Right renal pelvis (tissue), 4 donors: ENCODE data around the gene SPAG8. TPM values are rescaled to one million over a fixed set of nuclear protein-coding genes. Genes with fewer than 3 reads are reported as not detected.

ENCODE experiments used
- DNase-seq, 4 donors: peaks; one replicate each; pipeline ENCODE4 v3.0.0-alpha.2; 2013; ENCODE audit warnings: low read depth in 4 of 4, low spot score in 3 of 4, missing footprints in 1 of 4
- polyA plus RNA-seq, 4 donors: library from polyadenylated mRNA; unstranded; fragments of 120-200 nt; gene quantifications; one replicate each; pipeline ENCODE4 v1.2.1, GENCODE V29; 2013; ENCODE audit not compliant: insufficient read length in 4 of 4

Gene SPAG8
- polyA plus RNA-seq, 4 donors = 4.7 to 6.7 (median 5.4) TPM

- DNase-seq = no peak
These were observed 31.0 kb downstream of the SPAG8 start for GRCh38 chr9:35781066-35781465.

GRCh38 chr9:35778496-35778895 is 33.6 kb downstream of the SPAG8 start:
- no peak for DNase-seq

- no peak for DNase-seq
These were observed 36.0 kb downstream of the SPAG8 start for GRCh38 chr9:35776018-35776417.

GRCh38 chr9:35774907-35775635 is 37.0 kb downstream of the SPAG8 start:
- no peak for DNase-seq

GRCh38 chr9:35771943-35772342 is 40.1 kb downstream of the SPAG8 start:
- DNase-seq = no peak

- DNase-seq = no peak
These were observed 40.5 kb downstream of the SPAG8 start for GRCh38 chr9:35771534-35771933.

- no peak for DNase-seq
These were observed 41.0 kb downstream of the SPAG8 start for GRCh38 chr9:35771075-35771433.

- DNase-seq = no peak
These were observed 42.3 kb downstream of the SPAG8 start for GRCh38 chr9:35769763-35770162.

- DNase-seq = no peak
These were observed 44.6 kb downstream of the SPAG8 start for GRCh38 chr9:35767458-35767857.

GRCh38 chr9:35766997-35767396 is 45.1 kb downstream of the SPAG8 start:
- DNase-seq = no peak

GRCh38 chr9:35763803-35764202 is 48.3 kb downstream of the SPAG8 start:
- no peak for DNase-seq

- DNase-seq = no peak
These were observed 48.9 kb downstream of the SPAG8 start for GRCh38 chr9:35763181-35763580.

- DNase-seq = no peak
These were observed 51.4 kb downstream of the SPAG8 start for GRCh38 chr9:35760651-35761050.

- DNase-seq = no peak
These were observed 52.3 kb downstream of the SPAG8 start for GRCh38 chr9:35759795-35760194.

Other genes with a start within 250 kb of the SPAG8 start
- gene TESK1, start 207.0 kb downstream of the SPAG8 start, polyA plus RNA-seq = 10 to 100 TPM; 34.4 to 44.0 (median 38.9) TPM
- 1 to 10 TPM; 2.5 to 3.3 (median 2.7) TPM for gene CD72, start 193.8 kb downstream of the SPAG8 start, polyA plus RNA-seq
- under 1 TPM; 0.28 to 0.43 (median 0.35) TPM for gene SIT1, start 161.3 kb downstream of the SPAG8 start, polyA plus RNA-seq
- gene RMRP, start 154.2 kb downstream of the SPAG8 start, polyA plus RNA-seq = not detected
- gene CCDC107, start 154.0 kb downstream of the SPAG8 start, polyA plus RNA-seq = 10 to 100 TPM; 13.9 to 21.9 (median 17.4) TPM
- gene ARHGEF39, start 147.1 kb downstream of the SPAG8 start, polyA plus RNA-seq = 1 to 10 TPM; 8.8 to 9.9 (median 9.2) TPM
- under 1 TPM in 3 of 4 donors, not detected in 1; 0.20 to 0.61 (median 0.60) TPM for gene CA9, start 138.3 kb downstream of the SPAG8 start, polyA plus RNA-seq
- gene TPM2, start 122.3 kb downstream of the SPAG8 start, polyA plus RNA-seq = 100 to 1,000 TPM; 128 to 170 (median 161) TPM
- gene TLN1, start 80.1 kb downstream of the SPAG8 start, polyA plus RNA-seq = 100 to 1,000 TPM; 125 to 176 (median 153) TPM
- 10 to 100 TPM; 38.2 to 47.9 (median 40.8) TPM for gene CREB3, start 79.6 kb downstream of the SPAG8 start, polyA plus RNA-seq
- 100 to 1,000 TPM in 2 of 4 donors, 10 to 100 TPM in 2; 97.9 to 118 (median 103) TPM for gene GBA2, start 63.0 kb downstream of the SPAG8 start, polyA plus RNA-seq
- gene RGP1, start 63.0 kb downstream of the SPAG8 start, polyA plus RNA-seq = 10 to 100 TPM; 28.2 to 30.4 (median 28.7) TPM
- gene MSMP, start 58.0 kb downstream of the SPAG8 start, polyA plus RNA-seq = 1 to 10 TPM in 1 of 4 donors, not detected in 3; 2.2 TPM
- gene NPR2, start 20.7 kb downstream of the SPAG8 start, polyA plus RNA-seq = 10 to 100 TPM; 24.4 to 28.1 (median 26.0) TPM
- gene HINT2, start 2.8 kb upstream of the SPAG8 start, polyA plus RNA-seq = 10 to 100 TPM; 53.7 to 66.4 (median 60.5) TPM
- under 1 TPM in 3 of 4 donors, not detected in 1; 0.10 to 0.16 (median 0.13) TPM for gene FAM221B, start 16.5 kb upstream of the SPAG8 start, polyA plus RNA-seq
- 10 to 100 TPM; 26.0 to 31.8 (median 30.0) TPM for gene TMEM8B, start 17.0 kb upstream of the SPAG8 start, polyA plus RNA-seq
- under 1 TPM in 1 of 4 donors, not detected in 3; 0.04 TPM for gene OR13J1, start 58.1 kb upstream of the SPAG8 start, polyA plus RNA-seq
- gene HRCT1, start 93.9 kb upstream of the SPAG8 start, polyA plus RNA-seq = under 1 TPM in 3 of 4 donors, not detected in 1; 0.35 to 0.60 (median 0.43) TPM
- gene SPAAR, start 97.2 kb upstream of the SPAG8 start, polyA plus RNA-seq = 1 to 10 TPM; 1.3 to 1.6 (median 1.6) TPM
- not detected for gene OR2S2, start 145.9 kb upstream of the SPAG8 start, polyA plus RNA-seq
- 10 to 100 TPM; 28.3 to 34.0 (median 32.5) TPM for gene RECK, start 224.7 kb upstream of the SPAG8 start, polyA plus RNA-seq